Measurements from ENCODE around the gene B3GNT2. TPM values are rescaled to one million over a fixed set of nuclear protein-coding genes. Genes with fewer than 3 reads are reported as not detected.
A peak's percentile ranks its signal among the peaks of the same experiment; 100 is the strongest.

Gene B3GNT2
- total and polyA plus RNA-seq, 7 donors = 12.3 to 25.8 (median 19.3) TPM

DNA sequence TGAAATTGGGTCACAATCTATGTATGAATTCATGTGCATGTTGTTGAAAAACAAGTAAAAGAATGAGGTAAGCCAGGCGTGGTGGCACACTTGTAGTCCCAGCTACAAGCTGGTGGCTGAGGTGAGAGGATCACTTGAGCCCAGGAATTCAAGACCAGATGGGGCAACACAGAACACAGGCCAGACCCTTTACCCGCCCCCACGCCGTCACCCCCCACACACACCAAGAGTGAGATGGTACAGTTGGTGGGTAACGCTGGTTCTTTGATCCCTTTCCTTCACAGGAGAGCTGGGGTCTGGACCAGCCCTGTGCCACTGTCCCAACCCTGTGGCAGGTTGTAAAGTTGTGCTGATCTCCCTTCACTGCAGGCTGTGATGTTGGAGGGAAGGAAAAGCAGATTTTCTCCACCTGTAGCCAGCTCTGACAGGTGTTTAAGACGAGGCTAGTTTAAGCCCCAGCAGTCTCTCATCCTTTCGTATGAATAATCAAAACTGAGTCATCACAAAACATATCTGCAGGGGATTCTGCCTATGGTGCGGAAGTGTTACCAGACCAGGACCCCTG, 13.6 kb downstream of the B3GNT2 start:
- no peaks in the 10 kb centered on the region for H3K9me3 ChIP-seq
- WGBS, 2 donors = 85 to 90% methylated on average over 8 of the region's 8 CpGs
- H3K4me3 ChIP-seq = no peak overlapping the region
- no peak overlapping the region for H3K27ac ChIP-seq
- no peaks in the 10 kb centered on the region for H3K27me3 ChIP-seq
- H3K36me3 ChIP-seq = no peaks in the 10 kb centered on the region
- intact Hi-C loops (cut with DNase I) = no loop called here
- TF ChIP-seq POLR2A (IDR thresholded peaks at IDR 0.05) (no peak), EP300 (IDR thresholded peaks at IDR 0.05) (no peak), CTCF (IDR thresholded peaks at IDR 0.05) (no peak), POLR2AphosphoS5 (IDR thresholded peaks at IDR 0.05) (no peak)
- H3K4me1 ChIP-seq = peaks cover 0 to 51% (median 28%) of the 10 kb centered on the region in 4 donors
- no peak for DNase-seq

GRCh38 chr2:62215306-62216064, 19.6 kb downstream of the B3GNT2 start:
- intact Hi-C loops (cut with DNase I) = no loop called here
- WGBS, 2 donors = 68 to 84% methylated on average over 11 of the region's 11 CpGs
- Histone ChIP-seq H3K36me3 (no peaks in the 10 kb centered on the region), H3K27ac (peak overlapping the region in 3 of 4 donors; percentile 17 to 41 (median 26)), H3K4me3 (no peak overlapping the region), H3K27me3 (no peaks in the 10 kb centered on the region), H3K9me3 (no peaks in the 10 kb centered on the region), H3K4me1 (peaks cover 0 to 69% (median 48%) of the 10 kb centered on the region in 4 donors)
- no peak for DNase-seq
- TF ChIP-seq EP300 (IDR thresholded peaks at IDR 0.05) = no peak

GRCh38 chr2:62216113-62216512, 20.2 kb downstream of the B3GNT2 start:
- no peaks in the 10 kb centered on the region for H3K9me3 ChIP-seq
- no peak overlapping the region for H3K4me3 ChIP-seq
- TF ChIP-seq POLR2A (IDR thresholded peaks at IDR 0.05) (no peak), CTCF (IDR thresholded peaks at IDR 0.05) (no peak)
- H3K4me1 ChIP-seq = peaks cover 0 to 73% (median 52%) of the 10 kb centered on the region in 4 donors
- peak overlapping the region in 3 of 4 donors; percentile 17 to 41 (median 26) for H3K27ac ChIP-seq
- intact Hi-C loops (cut with DNase I) = no loop called here
- no peak for DNase-seq
- H3K27me3 ChIP-seq = no peaks in the 10 kb centered on the region
- WGBS, 2 donors = 57 to 78% methylated on average over 2 of the region's 2 CpGs
- no peaks in the 10 kb centered on the region for H3K36me3 ChIP-seq

GRCh38 chr2:62216616-62217015, 20.7 kb downstream of the B3GNT2 start:
- Histone ChIP-seq H3K27me3 (no peaks in the 10 kb centered on the region), H3K4me3 (no peak overlapping the region), H3K36me3 (no peaks in the 10 kb centered on the region), H3K9me3 (no peaks in the 10 kb centered on the region), H3K27ac (peak overlapping the region in 3 of 4 donors; percentile 25 to 47 (median 26)), H3K4me1 (peaks cover 0 to 78% (median 53%) of the 10 kb centered on the region in 4 donors)
- intact Hi-C loops (cut with DNase I) = no loop called here
- no peak for DNase-seq
- 83 to 85% methylated on average over 8 of the region's 8 CpGs for WGBS, 2 donors
- TF ChIP-seq EP300 (IDR thresholded peaks at IDR 0.05) (no peak), CTCF (IDR thresholded peaks at IDR 0.05) (no peak), POLR2A (IDR thresholded peaks at IDR 0.05) (no peak)

- intact Hi-C loops (cut with DNase I) = no loop called here
- Histone ChIP-seq H3K4me1 (peaks cover 0 to 80% (median 54%) of the 10 kb centered on the region in 4 donors), H3K4me3 (no peak overlapping the region), H3K9me3 (no peaks in the 10 kb centered on the region), H3K27ac (peak overlapping the region in 3 of 4 donors; percentile 25 to 47 (median 25)), H3K36me3 (peaks cover 0 to 1% (median 0%) of the 10 kb centered on the region in 4 donors), H3K27me3 (no peaks in the 10 kb centered on the region)
- no peak for DNase-seq
- 83 to 91% methylated on average over 10 of the region's 10 CpGs for WGBS, 2 donors
- TF ChIP-seq POLR2A (IDR thresholded peaks at IDR 0.05) (no peak), CTCF (IDR thresholded peaks at IDR 0.05) (no peak), POLR2AphosphoS5 (IDR thresholded peaks at IDR 0.05) (no peak), EP300 (IDR thresholded peaks at IDR 0.05) (no peak)
Measured at GRCh38 chr2:62217421-62217820, 21.5 kb downstream of the B3GNT2 start.
